GM12874 (cell line): ENCODE measurements around the gene ABCB6.

Source experiments
- CTCF ChIP-seq: IDR thresholded peaks from 2 replicates; pipeline ENCODE4 v1.5.1; 2011; ENCODE audit warnings: low read depth, mild to moderate bottlenecking, control low read depth, low read length, moderate library complexity; ENCODE audit not compliant: insufficient read depth

ABCB6 gene

GRCh38 chr2:219182331-219183150, 36.2 kb downstream of the ABCB6 start:
- no peak for TF ChIP-seq CTCF

GRCh38 chr2:219181531-219181930, 37.2 kb downstream of the ABCB6 start:
- TF ChIP-seq CTCF, result no peak

- TF ChIP-seq CTCF, result no peak
Measured at GRCh38 chr2:219180961-219181360, 37.8 kb downstream of the ABCB6 start.

- no peak for TF ChIP-seq CTCF
Measured at GRCh38 chr2:219179601-219180465, 38.9 kb downstream of the ABCB6 start.

GRCh38 chr2:219178377-219179175, 40.2 kb downstream of the ABCB6 start:
- no peak for TF ChIP-seq CTCF

GRCh38 chr2:219177552-219178376, 41.0 kb downstream of the ABCB6 start, which contains the start of gene RETREG2:
Gene RETREG2 (plus strand): TSS chr2:219178275. CDS start chr2:219178353, 78 bp downstream.
- peak; percentile 64 for TF ChIP-seq CTCF
